ENCODE data around the gene NFAT5. TPM values are rescaled to one million over a fixed set of nuclear protein-coding genes. Genes with fewer than 3 reads are reported as not detected.
A peak's percentile ranks its signal among the peaks of the same experiment; 100 is the strongest.

The NFAT5 gene
- total and polyA plus RNA-seq, 2 donors (not counting 3 experiments of a cell fraction or from before 2014, with no cell fraction given) = 17.2 to 49.5 TPM

- Histone ChIP-seq H3K9me3 (replicated peaks; ENCODE audit: control insufficient read depth, insufficient read depth, low read length) (no peaks in the 10 kb centered on the region), H3K9me1 (replicated peaks; ENCODE audit: control insufficient read depth, extremely low read depth, insufficient read depth, low read length) (no peaks in the 10 kb centered on the region), H3K4me2 (ENCODE audit: insufficient read depth, low read length) (peak overlapping the region; percentile 93), H2AFZ (ENCODE audit: low read depth, low read length) (no peak overlapping the region), H3K36me3 (ENCODE audit: control insufficient read depth in 2 of 2, extremely low read depth in 1 of 2, insufficient read depth in 2 of 2, low read length in 2 of 2) (peaks cover 0 to 9% of the 10 kb centered on the region in 2 experiments), H4K20me1 (replicated peaks; ENCODE audit: control insufficient read depth, extremely low read depth, insufficient read depth, low read length) (no peaks in the 10 kb centered on the region), H3K27ac (ENCODE audit: insufficient read depth, low read depth, low read length) (peak overlapping the region; percentile 8), H3K9ac (replicated peaks; ENCODE audit: extremely low read depth, insufficient read depth, low read length) (peak overlapping the region; percentile 4), H3K4me1 (ENCODE audit: control insufficient read depth, extremely low read depth, insufficient read depth, low read length) (peaks cover 36% of the 10 kb centered on the region), H3K4me3 (replicated peaks in 1 of 3; ENCODE audit: insufficient read depth in 1 of 3, low read depth in 1 of 3, low read length in 3 of 3) (peak overlapping the region; percentile 1 to 55 (median 37)), H3K27me3 (ENCODE audit: control insufficient read depth in 2 of 2, insufficient read depth in 2 of 2, low read length in 2 of 2) (no peaks in the 10 kb centered on the region), H3K79me2 (ENCODE audit: control insufficient read depth, insufficient read depth, low read length) (peaks cover 60% of the 10 kb centered on the region)
- CTCF ChIA-PET = interaction anchor here (0.6 to 8.5 kb wide), 4 partner anchors 9 to 30 kb away, joined by 3 to 55 read pairs (median 7); partner anchors contain the start of gene NOB1
- dilution Hi-C loops (cut with MboI; ENCODE audit: extremely low pct_ligation_motif_present, low sequenced_read_pairs) (no loop called here), intact Hi-C loops (cut with micrococcal nuclease) (no loop called here)
- TF ChIP-seq CTCF (IDR thresholded peaks at IDR 0.05; ENCODE audit: extremely low read depth in 1 of 2, insufficient read depth in 1 of 2, low read depth in 1 of 2, low read length in 2 of 2) (no peak), EZH2 (IDR thresholded peaks at IDR 0.05; ENCODE audit: borderline replicate concordance, low read depth, low read length, severe bottlenecking) (no peak), POLR2AphosphoS5 (IDR thresholded peaks at IDR 0.05; ENCODE audit: insufficient read depth, low read depth, low read length) (no peak), GATA2 (IDR thresholded peaks at IDR 0.05; ENCODE audit: insufficient read depth, insufficient read length, low read depth, low read length) (no peak), JUN (IDR thresholded peaks at IDR 0.05; ENCODE audit: borderline replicate concordance, insufficient read depth, insufficient read length, low read depth) (no peak), MYC (IDR thresholded peaks at IDR 0.05; ENCODE audit: low read depth, low read length) (no peak), POLR2A (IDR thresholded peaks at IDR 0.05; ENCODE audit: low read depth, low read length) (no peak), MAX (IDR thresholded peaks at IDR 0.05; ENCODE audit: insufficient read depth, insufficient read length) (no peak), FOS (IDR thresholded peaks at IDR 0.05; ENCODE audit: borderline replicate concordance, insufficient read depth, low read length) (no peak)
- BruUV-seq (replicated peaks) = no TSS peak
- DNase-seq (ENCODE audit: low read depth, low spot score) = peak; percentile 18
- POLR2A ChIA-PET = no interaction called here
- peak; percentile 86 for FAIRE-seq
These were observed 159.3 kb downstream of the NFAT5 start for GRCh38 chr16:69724981-69725479.

Measured in endothelial cell of umbilical vein (primary cell).